Stimulated activated naive B cell treated with anti-CD40 and anti-IgM and Interleukin-4, amounts not matched to agents 10 μg/mL and 1 μg/mL and 100 μg/mL, for 72 hours (primary cell): ENCODE data around the gene SEMA4D.

Experiments
- ATAC-seq, 2 donors: fragments of 150-1000 bp; cut with Tn5 transposase; replicated peaks; 2 replicates each; pipeline ENCODE4 v1.10.0; 2021; ENCODE audit warnings: moderate library complexity in 1 of 2
- DNase-seq: peaks from one replicate; pipeline ENCODE4 v3.0.0; 2021
- H3K27ac Mint-ChIP-seq: one replicate; pipeline ENCODE4 v1.8.0; 2022; ENCODE audit warnings: mild to moderate bottlenecking, mixed read lengths
- H3K27me3 Mint-ChIP-seq, 2 donors: one replicate each; pipeline ENCODE4 v1.8.0; 2022; ENCODE audit warnings: mixed read lengths in 2 of 2
- H3K36me3 Mint-ChIP-seq, 2 donors: one replicate each; pipeline ENCODE4 v1.8.0; 2022; ENCODE audit warnings: mixed read lengths in 2 of 2, mild to moderate bottlenecking in 1 of 2
- H3K4me1 Mint-ChIP-seq, 2 donors: one replicate each; pipeline ENCODE4 v1.8.0; 2022; ENCODE audit warnings: mixed read lengths in 2 of 2, mild to moderate bottlenecking in 1 of 2
- H3K4me3 Mint-ChIP-seq, 2 donors: one replicate each; pipeline ENCODE4 v1.8.0; 2022; ENCODE audit warnings: mild to moderate bottlenecking in 2 of 2, mixed read lengths in 2 of 2, moderate library complexity in 1 of 2
- H3K9me3 Mint-ChIP-seq, 2 donors: one replicate each; pipeline ENCODE4 v1.8.0; 2022; ENCODE audit warnings: mixed read lengths in 2 of 2, mild to moderate bottlenecking in 1 of 2

SEMA4D gene

GRCh38 chr9:89366711-89367110 lies 131.2 kb downstream of the SEMA4D start:
- Mint-ChIP-seq H3K36me3 (peaks cover 9 to 32% of the 10 kb centered on the region in 2 donors), H3K27ac (no peak overlapping the region), H3K4me3 (no peak overlapping the region), H3K4me1 (peaks cover 5 to 15% of the 10 kb centered on the region in 2 donors), H3K9me3 (no peaks in the 10 kb centered on the region), H3K27me3 (no peaks in the 10 kb centered on the region)
- ATAC-seq (peak; percentile 35 to 49), DNase-seq (no peak)

GRCh38 chr9:89365532-89365912 lies 132.4 kb downstream of the SEMA4D start:
- Mint-ChIP-seq H3K36me3 (peaks cover 21 to 43% of the 10 kb centered on the region in 2 donors), H3K4me3 (no peak overlapping the region), H3K9me3 (no peaks in the 10 kb centered on the region), H3K4me1 (peaks cover 5 to 15% of the 10 kb centered on the region in 2 donors), H3K27me3 (no peaks in the 10 kb centered on the region), H3K27ac (no peak overlapping the region)
- ATAC-seq (no peak), DNase-seq (no peak)

GRCh38 chr9:89364666-89365531 lies 133.0 kb downstream of the SEMA4D start:
- H3K27me3 Mint-ChIP-seq = no peaks in the 10 kb centered on the region
- no peak overlapping the region for H3K4me3 Mint-ChIP-seq
- no peaks in the 10 kb centered on the region for H3K9me3 Mint-ChIP-seq
- no peak for DNase-seq
- H3K36me3 Mint-ChIP-seq = peaks cover 25 to 47% of the 10 kb centered on the region in 2 donors
- no peak for ATAC-seq
- peaks cover 5 to 15% of the 10 kb centered on the region in 2 donors for H3K4me1 Mint-ChIP-seq
- no peak overlapping the region for H3K27ac Mint-ChIP-seq

- Mint-ChIP-seq H3K9me3 (no peaks in the 10 kb centered on the region), H3K27ac (peak overlapping the region; percentile 25), H3K27me3 (no peaks in the 10 kb centered on the region), H3K4me3 (no peak overlapping the region), H3K36me3 (peaks cover 26 to 50% of the 10 kb centered on the region in 2 donors), H3K4me1 (peaks cover 5 to 15% of the 10 kb centered on the region in 2 donors)
- DNase-seq (no peak), ATAC-seq (no peak)
Observed at GRCh38 chr9:89363921-89364665, 133.8 kb downstream of the SEMA4D start.

GRCh38 chr9:89363311-89363670 lies 134.6 kb downstream of the SEMA4D start:
- ATAC-seq (no peak), DNase-seq (no peak)
- peaks cover 34 to 57% of the 10 kb centered on the region in 2 donors for H3K36me3 Mint-ChIP-seq
- no peak overlapping the region for H3K4me3 Mint-ChIP-seq
- peaks cover 5 to 12% of the 10 kb centered on the region in 2 donors for H3K4me1 Mint-ChIP-seq
- H3K27me3 Mint-ChIP-seq = no peaks in the 10 kb centered on the region
- H3K9me3 Mint-ChIP-seq = no peaks in the 10 kb centered on the region
- H3K27ac Mint-ChIP-seq = peak overlapping the region; percentile 89

- H3K4me1 Mint-ChIP-seq = peaks cover 3 to 8% of the 10 kb centered on the region in 2 donors
Observed at GRCh38 chr9:89362647-89363310, 135.1 kb downstream of the SEMA4D start.

GRCh38 chr9:89361816-89362646 lies 135.9 kb downstream of the SEMA4D start:
- Mint-ChIP-seq H3K4me3 (no peak overlapping the region), H3K4me1 (peaks cover 4 to 15% of the 10 kb centered on the region in 2 donors), H3K36me3 (peaks cover 40 to 65% of the 10 kb centered on the region in 2 donors), H3K27ac (peak overlapping the region; percentile 56), H3K9me3 (no peaks in the 10 kb centered on the region), H3K27me3 (no peaks in the 10 kb centered on the region)
- no peak for DNase-seq
- no peak for ATAC-seq

More at GRCh38 chr9:89362647-89363310, 135.1 kb downstream of the SEMA4D start:
- Mint-ChIP-seq H3K27me3 (no peaks in the 10 kb centered on the region), H3K9me3 (no peaks in the 10 kb centered on the region), H3K4me3 (no peak overlapping the region), H3K36me3 (peaks cover 34 to 59% of the 10 kb centered on the region in 2 donors), H3K27ac (peak overlapping the region; percentile 89)
- no peak for ATAC-seq
- DNase-seq = no peak

GRCh38 chr9:89361031-89361430 lies 136.9 kb downstream of the SEMA4D start:
- ATAC-seq = no peak
- no peak overlapping the region for H3K4me3 Mint-ChIP-seq

GRCh38 chr9:89360465-89360864 lies 137.4 kb downstream of the SEMA4D start:
- no peak for ATAC-seq
- Mint-ChIP-seq H3K36me3 (peaks cover 53 to 74% of the 10 kb centered on the region in 2 donors), H3K27ac (peak overlapping the region; percentile 62)

More at GRCh38 chr9:89361031-89361430, 136.9 kb downstream of the SEMA4D start:
- no peak for DNase-seq
- Mint-ChIP-seq H3K27ac (peak overlapping the region; percentile 22), H3K4me1 (peaks cover 1 to 15% of the 10 kb centered on the region in 2 donors), H3K27me3 (no peaks in the 10 kb centered on the region), H3K36me3 (peaks cover 50 to 74% of the 10 kb centered on the region in 2 donors), H3K9me3 (no peaks in the 10 kb centered on the region)

GRCh38 chr9:89359751-89360261 lies 138.1 kb downstream of the SEMA4D start:
- H3K4me3 Mint-ChIP-seq = no peak overlapping the region
- H3K36me3 Mint-ChIP-seq = peaks cover 55 to 77% of the 10 kb centered on the region in 2 donors
- H3K9me3 Mint-ChIP-seq = no peaks in the 10 kb centered on the region
- H3K4me1 Mint-ChIP-seq = peaks cover 1 to 15% of the 10 kb centered on the region in 2 donors
- peak overlapping the region; percentile 52 for H3K27ac Mint-ChIP-seq
- ATAC-seq (no peak), DNase-seq (no peak)
- H3K27me3 Mint-ChIP-seq = no peaks in the 10 kb centered on the region

More at GRCh38 chr9:89360465-89360864, 137.4 kb downstream of the SEMA4D start:
- no peaks in the 10 kb centered on the region for H3K27me3 Mint-ChIP-seq
- H3K4me1 Mint-ChIP-seq = peaks cover 1 to 15% of the 10 kb centered on the region in 2 donors
- no peak for DNase-seq
- H3K4me3 Mint-ChIP-seq = no peak overlapping the region
- H3K9me3 Mint-ChIP-seq = no peaks in the 10 kb centered on the region

GRCh38 chr9:89358985-89359384 lies 138.9 kb downstream of the SEMA4D start:
- Mint-ChIP-seq H3K36me3 (peaks cover 62 to 78% of the 10 kb centered on the region in 2 donors), H3K27ac (peak overlapping the region; percentile 42), H3K4me1 (peaks cover 1 to 8% of the 10 kb centered on the region in 2 donors), H3K4me3 (no peak overlapping the region), H3K27me3 (no peaks in the 10 kb centered on the region), H3K9me3 (no peaks in the 10 kb centered on the region)
- DNase-seq (no peak), ATAC-seq (peak in 1 of 2 donors; percentile 48)

- no peak for DNase-seq
- ATAC-seq = no peak
- Mint-ChIP-seq H3K9me3 (no peaks in the 10 kb centered on the region), H3K27ac (no peak overlapping the region), H3K36me3 (peaks cover 63 to 78% of the 10 kb centered on the region in 2 donors), H3K4me1 (peaks cover 1 to 7% of the 10 kb centered on the region in 2 donors), H3K27me3 (no peaks in the 10 kb centered on the region), H3K4me3 (no peak overlapping the region)
Observed at GRCh38 chr9:89358376-89358916, 139.5 kb downstream of the SEMA4D start.
